Transverse colon (tissue), 3 donors: ENCODE results near the gene CCDC6.

ENCODE experiments used
- CTCF ChIP-seq, 5 experiments: fragments of 200-600 bp in 3 of 5; fragments of 450-650 bp in 2 of 5; sonication (generic) in 3 of 5; IDR thresholded peaks; 1 replicate in 2 of 5; 2 replicates in 3 of 5; pipeline ENCODE4 v1.5.1; 2016 to 2017; ENCODE audit warnings: antibody characterized with exemption in 5 of 5, inconsistent platforms in 3 of 5, mild to moderate bottlenecking in 2 of 5, moderate library complexity in 1 of 5
- POLR2A ChIP-seq: fragments of 450-650 bp; IDR thresholded peaks from one replicate; pipeline ENCODE4 v1.6.1; 2016; ENCODE audit warnings: antibody characterized with exemption, mild to moderate bottlenecking, moderate library complexity

GRCh38 chr10:59865101-59865500 is 41.3 kb downstream of the CCDC6 start:
- TF ChIP-seq POLR2A (no peak), CTCF (IDR thresholded peaks at IDR 0.05) (peak; percentile 28 to 60 (median 41))
